ENCODE data around the gene SORCS2. TPM values are rescaled to one million over a fixed set of nuclear protein-coding genes. Genes with fewer than 3 reads are reported as not detected.

The SORCS2 gene
- total RNA-seq, 2 experiments from 2014 or later = 0.03 TPM; not detected in 1

GRCh38 chr4:7787067-7787466 lies 594.7 kb downstream of the SORCS2 start:
- Histone ChIP-seq H3K9me3 (ENCODE audit: low read length) (no peaks in the 10 kb centered on the region), H3K36me3 (ENCODE audit: insufficient read depth, low read length) (no peaks in the 10 kb centered on the region), H3K9me2 (ENCODE audit: insufficient read depth, low read length) (no peaks in the 10 kb centered on the region), H3K27ac (ENCODE audit: low read depth, low read length, poor library complexity, severe bottlenecking) (no peak overlapping the region), H3K4me1 (ENCODE audit: insufficient read depth, low read length, poor library complexity, severe bottlenecking) (peaks cover under 1% of the 10 kb centered on the region), H3K79me2 (ENCODE audit: insufficient read depth, low read depth, low read length) (no peaks in the 10 kb centered on the region), H3K4me2 (ENCODE audit: low read length) (no peak overlapping the region), H2AFZ (ENCODE audit: low read length) (no peak overlapping the region), H3K4me3 (ENCODE audit: low read depth, low read length, poor library complexity, severe bottlenecking) (no peak overlapping the region), H4K20me1 (ENCODE audit: insufficient read depth, low read length) (no peaks in the 10 kb centered on the region)
- TF ChIP-seq, protein P1, sequence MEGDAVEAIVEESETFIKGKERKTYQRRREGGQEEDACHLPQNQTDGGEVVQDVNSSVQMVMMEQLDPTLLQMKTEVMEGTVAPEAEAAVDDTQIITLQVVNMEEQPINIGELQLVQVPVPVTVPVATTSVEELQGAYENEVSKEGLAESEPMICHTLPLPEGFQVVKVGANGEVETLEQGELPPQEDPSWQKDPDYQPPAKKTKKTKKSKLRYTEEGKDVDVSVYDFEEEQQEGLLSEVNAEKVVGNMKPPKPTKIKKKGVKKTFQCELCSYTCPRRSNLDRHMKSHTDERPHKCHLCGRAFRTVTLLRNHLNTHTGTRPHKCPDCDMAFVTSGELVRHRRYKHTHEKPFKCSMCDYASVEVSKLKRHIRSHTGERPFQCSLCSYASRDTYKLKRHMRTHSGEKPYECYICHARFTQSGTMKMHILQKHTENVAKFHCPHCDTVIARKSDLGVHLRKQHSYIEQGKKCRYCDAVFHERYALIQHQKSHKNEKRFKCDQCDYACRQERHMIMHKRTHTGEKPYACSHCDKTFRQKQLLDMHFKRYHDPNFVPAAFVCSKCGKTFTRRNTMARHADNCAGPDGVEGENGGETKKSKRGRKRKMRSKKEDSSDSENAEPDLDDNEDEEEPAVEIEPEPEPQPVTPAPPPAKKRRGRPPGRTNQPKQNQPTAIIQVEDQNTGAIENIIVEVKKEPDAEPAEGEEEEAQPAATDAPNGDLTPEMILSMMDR (conservative IDR thresholded peaks at IDR 0.05; ENCODE audit: low read length) = no peak
- no peak for TF ChIP-seq EZH2phosphoT487 (IDR thresholded peaks at IDR 0.05; ENCODE audit: borderline replicate concordance, low read depth, low read length)
- ChIA-PET CTCF (ENCODE audit: unreplicated experiment) (no interaction called here), POLR2A (no interaction called here)
- DNase-seq (ENCODE audit: low spot score) = no peak
- intact Hi-C loops (cut with micrococcal nuclease; ENCODE audit: unreplicated experiment) = no loop called here
- BruUV-seq (replicated peaks) = no TSS peak

DNA sequence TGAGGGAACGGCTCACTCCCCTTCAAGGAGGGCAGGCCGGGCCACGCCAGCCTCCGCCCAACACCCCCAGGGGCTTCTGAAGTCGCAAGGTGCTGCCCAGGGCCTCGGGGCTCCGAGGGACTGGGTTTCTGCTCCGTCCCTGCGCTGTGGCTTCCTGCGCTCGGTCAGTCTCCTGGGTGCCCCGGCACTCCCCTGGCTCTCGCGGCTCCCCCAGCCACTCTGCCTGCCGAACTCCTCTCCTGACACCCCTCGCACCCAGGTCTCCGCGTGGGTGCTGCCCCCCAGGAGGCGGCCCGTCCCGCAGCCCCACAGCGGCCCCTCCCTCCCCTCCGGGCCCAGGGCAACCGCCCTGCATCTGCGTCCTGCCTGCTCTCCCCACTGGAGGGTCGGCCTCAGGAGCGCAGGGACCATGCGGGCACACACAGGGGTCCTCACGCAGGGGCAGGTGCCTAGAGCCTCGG lies 595.4 kb downstream of the SORCS2 start:
- no peak for DNase-seq (ENCODE audit: low spot score)
- no peaks in the 10 kb centered on the region for H3K79me2 ChIP-seq (ENCODE audit: insufficient read depth, low read depth, low read length)
- no peaks in the 10 kb centered on the region for H4K20me1 ChIP-seq (ENCODE audit: insufficient read depth, low read length)
- no peak for TF ChIP-seq EZH2phosphoT487 (IDR thresholded peaks at IDR 0.05; ENCODE audit: borderline replicate concordance, low read depth, low read length)
- TF ChIP-seq, protein P1 (conservative IDR thresholded peaks at IDR 0.05; ENCODE audit: low read length) = no peak
- no peak overlapping the region for H2AFZ ChIP-seq (ENCODE audit: low read length)
- no TSS peak for BruUV-seq (replicated peaks)
- no peak overlapping the region for H3K27ac ChIP-seq (ENCODE audit: low read depth, low read length, poor library complexity, severe bottlenecking)
- ChIA-PET POLR2A (no interaction called here), CTCF (ENCODE audit: unreplicated experiment) (no interaction called here)
- peaks cover 7% of the 10 kb centered on the region for H3K4me1 ChIP-seq (ENCODE audit: insufficient read depth, low read length, poor library complexity, severe bottlenecking)
- intact Hi-C loops (cut with micrococcal nuclease; ENCODE audit: unreplicated experiment) = no loop called here
- H3K9me2 ChIP-seq (ENCODE audit: insufficient read depth, low read length) = no peaks in the 10 kb centered on the region
- H3K4me2 ChIP-seq (ENCODE audit: low read length) = no peak overlapping the region
- no peaks in the 10 kb centered on the region for H3K36me3 ChIP-seq (ENCODE audit: insufficient read depth, low read length)
- no peak overlapping the region for H3K4me3 ChIP-seq (ENCODE audit: low read depth, low read length, poor library complexity, severe bottlenecking)
- no peaks in the 10 kb centered on the region for H3K9me3 ChIP-seq (ENCODE audit: low read length)

- intact Hi-C loops (cut with micrococcal nuclease; ENCODE audit: unreplicated experiment) = no loop called here
- H3K36me3 ChIP-seq (ENCODE audit: insufficient read depth, low read length) = no peaks in the 10 kb centered on the region
- no peak overlapping the region for H2AFZ ChIP-seq (ENCODE audit: low read length)
- POLR2A ChIA-PET = no interaction called here
- H3K79me2 ChIP-seq (ENCODE audit: insufficient read depth, low read depth, low read length) = no peaks in the 10 kb centered on the region
- H3K9me2 ChIP-seq (ENCODE audit: insufficient read depth, low read length) = no peaks in the 10 kb centered on the region
- peaks cover 11% of the 10 kb centered on the region for H3K4me1 ChIP-seq (ENCODE audit: insufficient read depth, low read length, poor library complexity, severe bottlenecking)
- no peaks in the 10 kb centered on the region for H3K9me3 ChIP-seq (ENCODE audit: low read length)
- no peak overlapping the region for H3K4me2 ChIP-seq (ENCODE audit: low read length)
- TF ChIP-seq, protein P1 (conservative IDR thresholded peaks at IDR 0.05; ENCODE audit: low read length) = no peak
- TF ChIP-seq EZH2phosphoT487 (IDR thresholded peaks at IDR 0.05; ENCODE audit: borderline replicate concordance, low read depth, low read length) = no peak
- H3K27ac ChIP-seq (ENCODE audit: low read depth, low read length, poor library complexity, severe bottlenecking) = no peak overlapping the region
- no peaks in the 10 kb centered on the region for H4K20me1 ChIP-seq (ENCODE audit: insufficient read depth, low read length)
- no TSS peak for BruUV-seq (replicated peaks)
- CTCF ChIA-PET (ENCODE audit: unreplicated experiment) = no interaction called here
- H3K4me3 ChIP-seq (ENCODE audit: low read depth, low read length, poor library complexity, severe bottlenecking) = no peak overlapping the region
- DNase-seq (ENCODE audit: low spot score) = no peak
Observed at GRCh38 chr4:7788193-7788592, 595.9 kb downstream of the SORCS2 start.

Data from OCI-LY7 (cell line).